Embryonic facial prominence (tissue), 1 donor: ENCODE measurements around the gene EP400.
"Not testable (repeated sequence)": the region's sequence is repeated elsewhere in the genome, so short reads cannot be mapped to it uniquely, and the experiment has no call there.

Experiments
- DNase-seq: peaks from one replicate; pipeline ENCODE4 v3.0.0-alpha.2; 2016; ENCODE audit errors: extremely low spot score

EP400 gene

DNA sequence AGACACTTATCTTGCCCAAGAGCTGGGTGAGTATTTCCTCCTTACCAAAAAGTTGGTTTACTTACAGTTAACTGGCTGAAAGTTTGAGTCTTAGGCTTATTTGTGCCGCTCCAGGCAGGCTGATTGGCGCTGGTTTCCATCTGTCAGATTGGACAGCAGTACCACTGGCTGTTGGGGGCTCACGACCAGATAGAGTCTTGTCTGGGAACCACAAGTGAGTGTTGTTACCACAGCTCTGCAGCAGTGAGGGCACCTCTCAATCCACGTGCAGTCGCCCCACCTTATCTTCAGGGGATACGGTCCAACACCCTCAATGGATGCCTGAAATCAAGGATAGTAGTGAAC, 135.5 kb downstream of the EP400 start:
- DNase-seq, result no peak

DNA sequence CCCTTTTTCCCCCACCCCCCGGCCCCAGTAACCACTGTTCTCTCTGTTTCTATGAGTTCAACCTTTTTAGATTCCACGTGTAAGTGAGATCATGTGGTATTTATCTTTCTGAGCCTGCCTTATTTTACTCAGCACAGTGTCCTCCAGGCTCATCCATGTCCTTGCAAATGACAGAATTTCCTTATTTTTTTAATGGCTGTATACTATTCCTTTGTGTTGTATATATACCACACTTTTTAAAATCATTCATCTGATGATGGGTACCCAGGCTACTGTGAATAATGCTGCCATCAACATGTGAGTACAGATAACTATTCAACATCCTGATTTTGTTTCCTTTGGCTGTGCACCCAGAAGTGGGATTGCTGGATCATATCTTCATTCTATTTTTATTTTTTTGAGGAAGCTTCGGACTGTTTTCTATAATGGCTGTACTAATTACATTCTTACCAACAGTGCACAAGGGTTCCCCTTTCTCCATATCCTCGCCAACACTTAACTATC, 139.7 kb downstream of the EP400 start:
- DNase-seq, result no peak

DNA sequence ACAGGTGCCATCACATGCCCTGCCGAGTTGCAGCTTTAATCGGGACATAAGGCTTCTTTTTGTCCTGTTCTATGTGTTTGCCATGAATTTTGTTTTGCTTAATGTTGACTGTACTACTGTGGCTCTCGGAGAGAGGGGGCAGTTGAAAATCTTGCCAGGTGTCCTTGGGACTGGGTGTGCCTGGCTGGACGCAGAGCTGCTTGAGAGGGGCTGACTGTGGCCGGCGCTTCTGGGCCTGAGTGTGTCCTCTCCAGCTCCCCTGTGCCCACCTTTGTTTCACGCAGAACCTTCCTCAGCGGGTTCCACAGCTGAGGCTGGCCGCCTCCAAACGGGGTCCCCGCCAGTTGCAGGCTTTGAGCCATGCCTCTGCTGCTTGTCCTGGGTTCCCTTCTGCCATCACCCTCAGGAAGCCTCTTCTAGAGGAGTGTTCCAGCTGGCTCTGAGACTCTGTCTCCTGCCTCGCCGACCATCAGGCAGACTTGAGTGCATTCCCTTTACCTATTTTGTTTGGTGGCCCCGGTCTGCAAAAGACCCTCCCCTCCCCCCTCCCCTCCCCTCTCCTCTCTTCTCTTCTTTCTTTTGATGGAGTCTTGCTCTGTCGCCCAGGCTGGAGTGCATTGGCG, 144.6 kb downstream of the EP400 start:
- DNase-seq, result no peak

DNA sequence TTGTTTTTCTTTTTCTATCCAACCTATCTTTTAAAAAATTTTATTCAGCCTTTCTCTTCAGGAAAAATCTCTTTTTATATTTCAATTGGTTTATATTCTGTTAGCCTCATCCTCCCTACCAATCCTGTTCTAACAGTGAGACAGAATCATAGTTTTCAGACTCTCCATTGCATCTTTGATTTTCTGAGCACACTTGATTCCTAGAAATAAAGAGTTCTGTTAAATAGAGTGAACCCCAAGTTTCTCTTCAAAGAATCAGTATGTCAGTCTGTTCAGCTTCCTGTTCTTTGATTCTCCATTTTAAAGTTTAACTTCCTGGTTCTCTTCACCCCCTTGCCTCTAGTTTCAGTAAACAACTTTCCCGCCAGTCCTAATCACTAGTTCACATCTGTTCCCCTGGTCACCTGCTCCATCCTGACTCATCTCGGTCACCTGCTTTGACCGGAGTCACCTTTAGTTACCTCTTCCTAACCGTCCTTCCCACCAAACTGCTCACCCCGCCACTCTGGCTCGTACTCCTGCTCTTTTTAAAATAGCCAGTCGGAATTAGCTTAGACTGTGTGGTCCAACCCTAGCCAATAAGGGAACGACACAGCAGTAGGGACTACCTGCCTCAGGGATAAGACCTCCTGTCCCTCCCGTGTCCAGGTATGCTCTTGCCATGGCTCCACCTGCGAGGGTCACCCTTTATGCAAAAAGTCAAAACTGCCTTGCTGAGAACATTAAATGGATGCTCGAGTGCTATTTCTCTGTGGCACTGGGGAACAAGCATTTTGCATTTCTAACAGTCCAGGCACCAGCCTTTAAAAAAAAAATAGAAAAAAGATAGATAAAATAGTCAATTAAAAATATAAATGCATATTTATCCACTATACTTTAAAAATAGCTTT, 146.0 kb downstream of the EP400 start:
- no peak for DNase-seq

DNA sequence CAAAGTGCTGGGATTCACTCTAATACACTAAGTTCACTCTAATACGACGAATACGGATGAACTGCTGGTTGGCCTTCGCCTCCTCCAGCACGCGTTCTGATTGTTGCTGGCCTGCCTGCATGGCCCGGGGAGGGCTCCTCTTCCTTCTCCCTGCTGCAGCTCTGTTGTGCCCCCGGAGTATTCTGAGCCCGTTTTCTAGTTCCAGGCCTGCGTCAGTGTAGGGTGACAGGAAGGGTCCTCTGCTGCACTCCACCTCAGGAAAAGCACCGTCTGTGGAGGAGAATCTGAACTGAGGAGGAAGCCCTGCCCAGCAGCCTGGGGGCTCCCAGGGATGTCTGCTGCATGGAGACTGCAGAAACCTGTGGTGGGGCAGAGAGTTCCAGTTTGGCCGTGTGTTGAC, 150.0 kb downstream of the EP400 start:
- no peak for DNase-seq

DNA sequence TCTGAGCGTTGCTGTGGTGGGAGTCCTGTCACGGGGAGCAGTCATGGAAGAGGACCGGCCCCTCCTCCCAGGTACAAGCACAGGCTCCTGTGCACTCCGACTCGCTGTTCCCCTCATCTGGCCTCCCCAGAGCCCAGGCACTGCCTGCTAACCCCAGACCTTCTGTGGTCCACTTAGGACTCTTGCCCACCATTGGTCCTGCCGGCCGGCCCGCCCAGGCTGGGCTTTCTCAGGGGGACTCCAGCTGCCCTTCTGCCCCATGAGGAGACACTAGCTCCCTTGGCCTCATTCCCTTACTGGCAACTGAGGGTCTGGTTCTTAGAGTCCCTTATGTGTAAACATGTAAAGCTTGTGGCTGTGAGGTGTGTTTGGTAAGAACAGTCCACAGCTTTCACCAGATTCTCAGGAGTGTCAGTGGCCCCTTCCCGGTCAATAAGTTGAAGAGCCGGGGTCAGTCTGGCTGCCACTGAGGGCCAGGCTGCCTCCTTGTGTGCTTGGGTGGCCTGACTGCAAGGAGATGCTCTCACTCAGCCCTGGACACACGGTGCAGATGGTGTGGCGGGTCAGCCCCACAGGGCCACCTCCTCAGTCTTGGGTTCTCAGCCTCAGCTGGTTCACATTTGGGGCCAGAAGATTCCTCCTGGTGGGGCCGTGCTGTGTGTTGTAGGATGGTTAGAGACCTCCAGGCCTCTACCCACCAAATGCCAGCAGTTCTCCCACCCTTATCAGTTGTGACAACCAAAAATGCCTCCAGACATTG, 150.7 kb downstream of the EP400 start:
- no peak for DNase-seq

DNA sequence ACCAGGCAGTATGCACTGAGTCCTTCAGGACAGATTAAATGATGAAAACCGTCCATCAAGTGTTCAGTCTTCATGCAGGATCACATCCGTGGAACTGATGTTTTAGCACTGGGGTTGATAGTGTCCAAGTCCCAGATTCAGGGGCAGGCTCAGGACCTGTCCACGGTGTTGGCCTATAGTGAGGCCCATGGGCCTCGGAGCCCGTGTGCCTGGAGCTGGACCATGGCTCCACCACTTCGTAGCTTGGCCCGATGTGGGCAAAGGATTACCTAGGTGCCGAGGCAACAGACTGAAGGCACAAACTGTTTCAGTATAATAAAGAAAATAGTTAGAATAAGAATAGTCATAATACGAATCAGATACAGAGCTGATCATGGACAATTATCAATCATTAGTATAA, 152.6 kb downstream of the EP400 start:
- no peak for DNase-seq

DNA sequence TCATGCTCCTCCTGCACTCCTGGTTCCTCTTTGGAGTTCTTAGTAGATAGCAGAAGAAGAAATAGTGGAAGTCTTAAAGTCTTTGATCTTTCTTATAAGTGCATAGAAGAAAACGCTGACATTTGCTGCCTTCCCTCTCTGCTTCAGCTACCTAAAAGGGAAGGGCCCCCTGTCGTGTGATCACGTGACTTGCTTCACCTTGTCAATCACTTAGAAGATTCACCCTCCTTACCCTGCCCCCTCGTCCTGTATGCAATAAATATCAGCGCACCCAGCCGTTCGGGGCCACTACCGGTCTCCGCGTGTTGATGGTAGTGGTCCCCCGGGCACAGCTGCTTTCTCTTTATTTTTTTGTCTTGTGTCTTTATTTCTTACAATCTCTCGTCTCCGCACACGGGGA, 153.3 kb downstream of the EP400 start:
- DNase-seq, result not testable (repeated sequence)

DNA sequence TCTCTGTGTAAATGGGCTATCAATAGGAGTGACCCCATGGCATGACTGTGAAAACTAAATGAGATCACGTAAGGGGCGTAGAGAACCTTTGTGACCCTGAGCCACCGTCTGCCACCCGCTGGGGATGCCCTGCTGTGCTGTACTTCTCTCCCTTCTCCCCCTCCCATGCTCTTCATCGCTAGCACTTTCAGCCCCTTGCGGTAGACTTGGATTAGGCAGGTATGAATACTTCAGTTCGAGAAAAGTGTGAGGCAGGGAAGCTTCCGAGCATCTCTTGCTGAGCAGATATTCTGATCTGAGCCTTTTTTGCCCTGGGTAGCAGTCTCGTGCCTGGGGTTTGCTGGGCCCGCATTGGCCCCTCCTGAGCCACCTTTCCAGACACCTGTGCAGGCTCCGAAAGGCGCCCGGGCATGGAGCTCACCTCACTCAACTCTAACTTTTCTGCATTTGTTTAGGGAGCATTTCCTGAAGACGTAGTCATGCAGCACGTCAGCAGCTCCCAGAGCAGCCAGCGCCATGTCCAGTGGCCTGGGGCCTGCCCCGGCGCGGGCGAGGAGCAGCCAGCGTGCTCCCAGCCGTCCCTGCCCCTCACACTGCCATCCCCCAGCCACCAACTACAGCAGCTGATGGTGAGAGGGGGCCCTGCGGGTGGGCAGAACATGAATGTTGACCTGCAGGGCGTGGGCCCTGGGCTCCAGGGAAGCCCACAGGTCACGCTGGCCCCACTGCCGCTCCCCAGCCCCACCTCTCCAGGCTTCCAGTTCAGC, 154.0 kb downstream of the EP400 start:
- no peak for DNase-seq

DNA sequence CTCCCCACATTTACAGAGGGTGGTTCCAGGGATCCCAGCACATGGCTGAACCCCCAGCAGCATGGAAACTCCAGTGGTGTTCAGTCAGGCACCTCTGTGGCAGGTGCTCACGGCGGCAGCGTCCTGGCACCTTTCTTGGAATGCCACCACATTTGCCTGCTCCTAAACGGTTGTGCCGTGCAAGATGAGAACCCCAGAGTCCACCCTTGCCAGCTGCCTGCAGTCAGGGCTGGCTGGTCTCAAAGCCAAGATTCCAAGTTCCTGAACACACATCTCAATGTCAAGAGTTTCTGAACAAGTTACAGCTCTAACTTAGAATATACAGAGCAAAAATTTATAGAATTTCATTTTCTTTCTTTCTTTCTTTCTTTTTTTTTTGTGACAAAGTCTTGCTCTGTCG, 155.7 kb downstream of the EP400 start:
- no peak for DNase-seq

DNA sequence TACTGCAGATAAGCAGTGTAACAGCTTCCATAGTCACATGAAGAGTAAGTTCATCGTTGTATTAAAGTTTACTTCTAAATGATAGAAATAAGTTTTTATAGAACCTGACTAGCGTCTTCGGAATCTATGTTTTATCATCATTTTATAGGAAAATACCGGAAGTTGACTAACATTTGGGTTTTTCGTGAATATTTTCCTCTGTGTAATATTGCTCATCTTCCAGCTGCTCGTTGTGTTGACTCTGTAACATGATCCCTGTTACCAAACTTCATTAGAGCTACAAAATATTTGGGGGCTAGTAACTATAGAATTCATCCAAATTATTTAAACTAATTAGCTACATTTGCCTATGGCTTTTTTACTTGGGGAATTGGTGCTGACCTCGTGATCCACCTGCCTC, 157.2 kb downstream of the EP400 start:
- DNase-seq, result no peak

DNA sequence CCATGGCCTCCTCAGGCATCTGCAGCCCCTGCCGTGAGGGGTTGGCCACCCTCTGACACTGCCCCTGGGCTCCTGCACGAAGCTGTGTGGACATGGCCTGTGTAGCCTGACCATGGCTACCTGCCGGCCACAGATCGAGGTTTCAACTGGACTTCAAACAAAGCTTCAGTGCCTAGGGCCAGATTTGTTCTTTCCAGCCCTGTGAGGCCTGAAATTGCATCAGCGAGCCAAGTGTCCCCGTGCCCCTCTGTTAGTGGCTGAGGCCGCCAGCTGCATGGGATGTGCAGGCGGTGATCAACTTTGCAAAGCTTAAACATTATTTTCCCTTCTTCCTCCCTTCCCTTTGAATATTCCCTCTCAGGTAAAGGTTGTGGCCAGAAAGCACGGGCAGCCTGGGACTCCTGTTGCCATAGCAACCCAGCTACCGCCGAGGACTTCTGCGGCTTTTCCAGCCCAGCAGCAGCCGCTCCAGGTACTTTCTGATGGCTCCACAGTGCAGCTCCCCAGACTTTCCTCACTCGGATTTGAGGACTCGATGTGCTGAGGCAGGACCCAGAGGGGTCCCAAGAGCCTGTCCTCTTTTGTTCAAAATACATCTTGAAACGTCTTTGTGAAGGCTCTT, 158.6 kb downstream of the EP400 start:
- no peak for DNase-seq

DNA sequence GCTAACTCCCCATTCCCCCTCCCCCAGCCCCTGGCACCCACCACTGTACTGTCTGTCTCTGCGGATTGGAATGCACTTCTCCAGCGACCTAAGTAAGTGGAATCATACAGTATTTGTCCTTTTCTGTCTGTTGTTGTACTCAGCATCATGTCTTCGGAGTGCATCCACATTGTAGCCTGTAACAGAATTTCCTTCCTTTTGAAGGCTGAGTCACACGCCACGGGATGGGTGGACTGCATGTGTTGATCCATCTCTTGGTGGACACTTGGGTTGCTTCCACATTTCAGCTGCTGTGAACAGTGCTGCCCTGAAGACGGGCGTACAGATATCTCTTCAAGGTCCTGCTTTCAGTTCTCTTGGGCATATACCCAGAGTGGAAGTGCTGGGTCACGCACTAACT, 160.0 kb downstream of the EP400 start:
- DNase-seq, result no peak

DNA sequence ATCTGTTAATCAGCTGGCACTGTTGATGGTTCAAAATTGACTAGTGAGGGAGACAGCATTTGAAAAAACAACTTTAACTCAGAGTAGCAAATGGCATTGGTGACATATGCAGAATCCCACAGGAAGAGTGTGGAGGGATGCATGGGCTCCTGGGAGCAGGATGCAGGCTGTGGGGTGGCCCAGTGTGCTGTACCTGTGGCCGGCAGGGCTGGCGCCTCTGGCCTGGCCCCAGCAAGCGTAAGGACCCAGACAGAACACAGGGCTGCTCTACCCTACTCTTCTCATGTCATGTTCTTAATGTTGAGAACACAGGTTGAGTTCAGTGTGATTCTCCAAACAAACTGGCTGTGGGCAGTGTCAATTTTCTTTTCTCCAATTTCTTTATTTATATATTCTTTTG, 160.9 kb downstream of the EP400 start:
- DNase-seq, result no peak

DNA sequence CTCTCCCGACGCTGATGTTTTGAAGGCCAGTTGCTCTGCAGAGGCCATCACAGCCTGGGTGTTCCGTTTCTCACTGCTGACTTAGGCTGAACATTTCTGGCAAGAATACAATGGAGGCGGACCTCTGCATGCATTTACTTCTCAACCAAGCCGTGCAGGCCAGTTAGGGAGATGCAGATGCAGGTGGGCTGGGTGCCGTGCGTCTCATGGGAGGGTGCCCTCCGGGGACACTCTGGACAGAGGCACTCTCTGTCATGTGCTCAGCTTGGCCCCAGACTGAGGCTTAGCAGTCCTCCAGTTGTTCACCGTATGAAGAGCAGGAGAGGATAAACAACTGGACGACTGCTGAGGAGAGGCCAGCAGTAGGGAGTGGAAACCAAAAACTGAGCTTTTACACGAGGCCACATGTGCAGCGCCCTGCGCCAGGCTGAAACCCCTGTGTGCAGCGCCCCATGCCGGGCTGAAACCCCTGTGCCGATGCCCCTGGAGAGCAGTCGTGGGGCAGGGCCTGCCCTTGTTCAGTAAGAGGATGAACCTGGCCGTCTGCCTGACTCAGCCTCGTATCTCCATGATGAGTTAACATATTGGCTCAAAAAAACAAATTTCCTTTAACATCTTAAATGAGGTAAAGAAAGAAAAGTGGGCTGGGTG, 162.0 kb downstream of the EP400 start:
- no peak for DNase-seq

DNA sequence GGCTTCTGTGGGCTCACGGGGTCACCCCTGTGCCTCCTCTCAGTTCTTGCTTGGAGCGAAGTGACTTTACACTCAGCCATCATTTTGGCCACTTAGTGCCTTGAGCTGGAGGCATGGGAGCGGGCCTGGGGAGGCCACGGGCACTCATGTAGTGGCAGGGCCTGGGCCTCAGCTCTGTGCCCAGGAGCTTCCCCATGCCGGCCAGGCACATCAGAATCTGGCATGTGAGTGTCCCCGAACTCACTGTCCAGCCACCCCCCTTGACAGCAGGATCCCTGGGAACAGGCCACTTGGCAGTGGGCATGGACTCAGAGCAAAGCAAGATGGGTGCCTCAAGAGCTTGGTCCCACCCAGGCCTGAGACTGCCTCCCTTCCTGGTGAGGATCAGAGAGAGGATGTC, 164.9 kb downstream of the EP400 start:
- no peak for DNase-seq

DNA sequence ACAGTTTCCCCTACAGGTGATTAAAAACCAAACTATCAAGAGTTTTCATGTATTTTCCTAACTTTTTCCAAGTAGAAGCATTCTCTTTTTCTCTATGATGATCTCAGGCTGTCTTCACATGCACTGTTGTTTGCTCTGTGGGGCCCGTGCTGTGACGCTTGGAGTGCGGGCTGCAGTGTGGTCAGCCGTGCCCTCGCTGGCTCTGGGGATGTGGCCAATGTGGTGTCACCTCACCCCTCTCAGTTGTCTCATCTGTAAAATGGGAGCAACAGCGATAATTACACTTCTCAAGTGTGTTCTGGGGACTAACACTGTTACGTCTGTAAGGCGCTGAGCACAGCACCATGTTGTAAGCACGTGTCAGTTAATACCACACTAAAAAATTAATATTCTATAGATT, 165.8 kb downstream of the EP400 start:
- DNase-seq, result no peak

DNA sequence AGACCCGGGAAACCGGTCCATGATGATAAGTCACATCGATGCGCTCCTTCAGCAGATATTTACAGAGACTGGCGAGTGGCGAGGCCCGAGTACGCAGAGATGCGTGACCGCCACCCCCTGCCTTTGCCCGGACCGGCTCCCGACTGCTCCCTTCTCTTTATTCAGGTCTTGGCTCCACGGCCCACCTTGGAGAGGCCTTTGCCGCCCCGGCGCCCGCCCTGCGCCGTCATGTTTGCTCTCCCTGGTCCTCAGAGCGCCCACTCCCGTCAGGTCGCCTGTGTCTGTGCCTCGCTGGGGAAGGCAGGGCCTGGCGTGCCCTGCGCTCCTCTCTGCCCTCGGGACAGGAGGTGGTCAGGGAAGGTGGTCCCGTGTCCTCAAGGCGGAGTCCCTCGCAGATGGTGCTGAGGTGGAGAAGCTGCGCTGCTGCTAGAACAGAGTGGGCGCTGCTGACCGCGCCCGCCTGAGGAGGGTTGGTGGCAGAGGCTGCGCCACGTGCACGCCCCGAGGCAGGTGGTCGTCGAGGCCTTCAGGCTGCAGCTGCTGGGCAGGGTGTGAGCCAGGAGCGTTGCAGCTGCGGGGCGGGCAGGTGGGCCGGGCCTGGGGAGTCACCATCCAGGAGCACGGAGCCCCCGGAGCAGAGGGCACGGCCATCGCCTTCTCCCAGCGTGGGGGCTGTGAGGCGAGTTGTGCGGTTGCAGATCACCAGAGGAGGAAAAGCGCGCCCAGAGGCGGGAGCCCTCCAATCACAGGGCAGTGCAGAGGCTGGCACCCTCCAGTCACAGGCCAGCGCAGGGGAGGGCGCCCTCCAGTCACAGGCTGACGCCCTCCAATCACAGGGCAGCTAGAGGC, 167.2 kb downstream of the EP400 start:
- DNase-seq, result no peak

DNA sequence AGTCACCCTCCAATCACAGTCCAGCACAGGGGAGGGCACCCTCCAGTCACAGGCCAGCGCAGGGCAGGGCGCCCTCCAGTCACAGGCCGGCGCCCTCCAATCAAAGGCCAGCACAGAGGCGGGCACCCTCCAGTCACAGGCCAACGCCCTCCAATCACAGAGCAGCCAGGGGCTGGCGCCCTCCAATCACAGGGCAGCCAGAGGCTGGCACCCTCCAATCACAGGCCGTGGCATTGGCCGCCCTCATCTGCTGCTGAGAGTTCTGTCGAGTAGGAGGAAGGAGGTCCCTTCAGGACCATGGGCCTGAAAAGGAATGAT, 167.8 kb downstream of the EP400 start:
- DNase-seq, result no peak

DNA sequence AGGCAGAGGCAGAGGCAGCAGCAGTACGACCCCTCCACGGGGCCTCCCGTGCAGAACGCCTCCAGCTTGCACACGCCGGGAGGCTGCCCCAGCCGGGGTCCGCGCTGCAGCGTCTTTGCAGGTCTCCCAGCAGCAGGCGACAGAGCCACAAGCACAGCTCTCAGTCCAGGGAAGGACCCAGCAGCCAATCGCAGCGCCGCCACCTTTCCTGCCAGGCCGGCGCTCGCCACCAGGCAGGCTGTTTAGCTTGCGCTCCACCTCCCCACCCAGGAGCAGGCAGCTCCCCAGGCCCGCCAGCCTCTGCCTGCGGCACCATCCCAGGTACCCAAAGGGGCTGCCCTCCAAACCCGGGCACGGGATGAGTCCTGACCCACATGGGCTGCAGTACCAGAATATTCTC, 169.1 kb downstream of the EP400 start:
- DNase-seq, result no peak
